Body of pancreas (tissue), 4 donors: ENCODE results near the gene CD164.

Source experiments
- POLR2A ChIP-seq, 3 donors: fragments of 450-650 bp; IDR thresholded peaks; one replicate each; pipeline ENCODE4 v1.6.1; 2016; ENCODE audit warnings: antibody characterized with exemption in 3 of 3, mild to moderate bottlenecking in 2 of 3
- TF ChIP-seq, protein P1 (sequence below), 7 experiments: fragments of 450-650 bp in 4 of 7; fragments of 200-600 bp in 3 of 7; sonication (generic) in 3 of 7; IDR thresholded peaks; one replicate each; pipeline ENCODE4 v1.5.1; 2016 to 2019; ENCODE audit warnings: antibody characterized with exemption in 7 of 7

DNA sequence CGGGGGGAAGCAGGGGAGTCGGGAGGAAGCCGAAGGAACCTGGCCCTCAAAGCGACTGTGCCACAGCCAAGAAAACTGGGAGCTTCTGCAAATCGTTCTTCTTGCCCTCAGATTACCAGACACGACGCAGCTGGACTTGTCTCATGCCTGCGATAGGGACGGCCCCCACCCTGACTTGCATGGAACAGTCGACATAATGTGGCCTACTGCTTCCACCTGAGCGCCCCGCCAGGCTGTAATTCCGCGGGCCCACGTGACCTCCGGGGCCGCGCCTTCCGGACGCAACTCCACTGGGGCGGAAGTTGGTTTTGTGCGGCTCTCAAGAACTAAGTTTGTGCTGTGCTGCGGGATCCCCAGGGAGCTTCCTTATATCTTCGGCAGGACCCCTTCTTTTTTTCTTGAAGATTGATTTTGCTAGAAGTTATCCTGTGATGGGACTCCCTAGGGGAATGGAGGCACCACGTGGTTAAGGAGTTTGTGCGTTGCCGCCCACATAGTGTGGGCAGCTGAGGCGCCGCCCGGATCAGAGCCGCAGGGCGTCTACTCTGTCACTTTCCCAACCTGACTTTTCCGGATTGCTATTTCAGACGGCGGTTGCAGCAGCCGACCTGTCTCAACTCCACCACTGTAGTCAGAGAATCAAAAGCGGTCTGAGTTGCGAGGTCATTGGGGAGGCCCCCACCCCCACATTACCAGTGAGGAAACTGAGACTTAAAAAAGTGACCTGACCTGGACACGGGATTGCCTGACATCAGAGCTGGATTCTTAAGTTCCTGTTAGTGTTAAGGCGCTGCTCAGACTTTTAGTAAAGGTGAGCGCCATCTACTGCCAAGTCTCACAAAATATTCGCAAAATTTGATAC, 540 bp upstream of the CD164 start:
- TF ChIP-seq, protein P1, sequence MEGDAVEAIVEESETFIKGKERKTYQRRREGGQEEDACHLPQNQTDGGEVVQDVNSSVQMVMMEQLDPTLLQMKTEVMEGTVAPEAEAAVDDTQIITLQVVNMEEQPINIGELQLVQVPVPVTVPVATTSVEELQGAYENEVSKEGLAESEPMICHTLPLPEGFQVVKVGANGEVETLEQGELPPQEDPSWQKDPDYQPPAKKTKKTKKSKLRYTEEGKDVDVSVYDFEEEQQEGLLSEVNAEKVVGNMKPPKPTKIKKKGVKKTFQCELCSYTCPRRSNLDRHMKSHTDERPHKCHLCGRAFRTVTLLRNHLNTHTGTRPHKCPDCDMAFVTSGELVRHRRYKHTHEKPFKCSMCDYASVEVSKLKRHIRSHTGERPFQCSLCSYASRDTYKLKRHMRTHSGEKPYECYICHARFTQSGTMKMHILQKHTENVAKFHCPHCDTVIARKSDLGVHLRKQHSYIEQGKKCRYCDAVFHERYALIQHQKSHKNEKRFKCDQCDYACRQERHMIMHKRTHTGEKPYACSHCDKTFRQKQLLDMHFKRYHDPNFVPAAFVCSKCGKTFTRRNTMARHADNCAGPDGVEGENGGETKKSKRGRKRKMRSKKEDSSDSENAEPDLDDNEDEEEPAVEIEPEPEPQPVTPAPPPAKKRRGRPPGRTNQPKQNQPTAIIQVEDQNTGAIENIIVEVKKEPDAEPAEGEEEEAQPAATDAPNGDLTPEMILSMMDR (IDR thresholded peaks at IDR 0.05), result peak in 5 of 7 experiments; percentile 34 to 74 (median 73)
- TF ChIP-seq POLR2A (IDR thresholded peaks at IDR 0.05), result peak; percentile 50 to 87 (median 85)
